Measurements from ENCODE around the gene LRRC3.
A peak's percentile ranks its signal among the peaks of the same experiment; 100 is the strongest.
"Not testable (repeated sequence)": the region's sequence is repeated elsewhere in the genome, so short reads cannot be mapped to it uniquely, and the experiment has no call there.

Gene LRRC3

GRCh38 chr21:44454747-44455523 is at the start of gene LRRC3:
LRRC3 (plus strand) TSS chr21:44455510; CDS start chr21:44456645, 1,135 bp downstream.
- no peak within 1 kb of the TSS for H3K27ac ChIP-seq
- DNase-seq (ENCODE audit: low read depth, low spot score), result peak; percentile 26

GRCh38 chr21:44405948-44406872 is 49.1 kb upstream of the LRRC3 start:
- H3K27ac ChIP-seq, result no peak overlapping the region
- DNase-seq (ENCODE audit: low read depth, low spot score), result no peak

- DNase-seq (ENCODE audit: low read depth, low spot score), result no peak
Observed at GRCh38 chr21:44406953-44407352, 48.4 kb upstream of the LRRC3 start.

GRCh38 chr21:44407493-44407892 is 47.8 kb upstream of the LRRC3 start:
- DNase-seq (ENCODE audit: low read depth, low spot score), result no peak
- no peak overlapping the region for H3K27ac ChIP-seq

More at GRCh38 chr21:44406953-44407352, 48.4 kb upstream of the LRRC3 start:
- no peak overlapping the region for H3K27ac ChIP-seq

- H3K27ac ChIP-seq, result no peak overlapping the region
- no peak for DNase-seq (ENCODE audit: low read depth, low spot score)
Observed at GRCh38 chr21:44408226-44408625, 47.1 kb upstream of the LRRC3 start.

GRCh38 chr21:44413566-44414290 is 41.6 kb upstream of the LRRC3 start:
- no peak for DNase-seq (ENCODE audit: low read depth, low spot score)
- H3K27ac ChIP-seq, result no peak overlapping the region

- DNase-seq (ENCODE audit: low read depth, low spot score), result no peak
- H3K27ac ChIP-seq, result no peak overlapping the region
Observed at GRCh38 chr21:44414291-44415072, 40.8 kb upstream of the LRRC3 start.

GRCh38 chr21:44415073-44416025 is 40.0 kb upstream of the LRRC3 start:
- no peak for DNase-seq (ENCODE audit: low read depth, low spot score)
- no peak overlapping the region for H3K27ac ChIP-seq

GRCh38 chr21:44416193-44416592 is 39.1 kb upstream of the LRRC3 start:
- no peak for DNase-seq (ENCODE audit: low read depth, low spot score)
- no peak overlapping the region for H3K27ac ChIP-seq

- DNase-seq (ENCODE audit: low read depth, low spot score); H3K27ac ChIP-seq: not testable (repeated sequence)
Observed at GRCh38 chr21:44417621-44418107, 37.6 kb upstream of the LRRC3 start.

- no peak overlapping the region for H3K27ac ChIP-seq
- no peak for DNase-seq (ENCODE audit: low read depth, low spot score)
Observed at GRCh38 chr21:44418108-44418875, 37.0 kb upstream of the LRRC3 start.

- no peak for DNase-seq (ENCODE audit: low read depth, low spot score)
- no peak overlapping the region for H3K27ac ChIP-seq
Observed at GRCh38 chr21:44418876-44419230, 36.5 kb upstream of the LRRC3 start.

- DNase-seq (ENCODE audit: low read depth, low spot score), result no peak
- H3K27ac ChIP-seq, result no peak overlapping the region
Observed at GRCh38 chr21:44419679-44420078, 35.6 kb upstream of the LRRC3 start.

GRCh38 chr21:44420416-44421205 is 34.7 kb upstream of the LRRC3 start:
- H3K27ac ChIP-seq, result no peak overlapping the region

GRCh38 chr21:44421901-44422840 is 33.1 kb upstream of the LRRC3 start:
- DNase-seq (ENCODE audit: low read depth, low spot score), result no peak
- no peak overlapping the region for H3K27ac ChIP-seq

More at GRCh38 chr21:44420416-44421205, 34.7 kb upstream of the LRRC3 start:
- no peak for DNase-seq (ENCODE audit: low read depth, low spot score)

- H3K27ac ChIP-seq, result no peak overlapping the region
- DNase-seq (ENCODE audit: low read depth, low spot score), result no peak
Observed at GRCh38 chr21:44423312-44423821, 31.9 kb upstream of the LRRC3 start.

Data from epithelial cell of prostate (primary cell).